GM21717 (cell line): ENCODE results near the gene RANBP17.
"Not testable (repeated sequence)": the region's sequence is repeated elsewhere in the genome, so short reads cannot be mapped to it uniquely, and the experiment has no call there.

Experiments used
- ATAC-seq: cut with Tn5 transposase; IDR thresholded peaks from one replicate; pipeline ENCODE4 v1.9.1; 2021; ENCODE audit warnings: mild to moderate bottlenecking, moderate library complexity; ENCODE audit not compliant: unreplicated experiment

Gene RANBP17

DNA sequence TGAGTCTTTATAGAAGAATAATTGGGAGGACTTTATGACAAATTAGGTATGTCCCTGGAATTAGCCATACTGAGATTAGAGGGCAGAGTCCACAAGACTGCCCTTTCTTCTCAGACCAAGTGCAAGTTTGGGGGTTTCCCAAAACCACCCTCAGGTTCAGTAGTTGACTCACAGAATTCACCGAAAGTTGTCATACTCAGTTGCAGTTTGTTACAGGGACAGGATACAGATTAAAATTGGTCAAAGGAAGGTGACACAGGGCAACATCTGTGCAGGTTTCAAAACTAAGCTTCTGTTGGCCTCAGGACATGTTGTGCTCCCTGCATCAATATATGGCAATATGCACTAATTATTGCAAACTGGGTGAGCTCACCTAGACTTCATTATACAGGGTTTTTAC, 3.8 kb downstream of the RANBP17 start:
- ATAC-seq, result peak; percentile 52

DNA sequence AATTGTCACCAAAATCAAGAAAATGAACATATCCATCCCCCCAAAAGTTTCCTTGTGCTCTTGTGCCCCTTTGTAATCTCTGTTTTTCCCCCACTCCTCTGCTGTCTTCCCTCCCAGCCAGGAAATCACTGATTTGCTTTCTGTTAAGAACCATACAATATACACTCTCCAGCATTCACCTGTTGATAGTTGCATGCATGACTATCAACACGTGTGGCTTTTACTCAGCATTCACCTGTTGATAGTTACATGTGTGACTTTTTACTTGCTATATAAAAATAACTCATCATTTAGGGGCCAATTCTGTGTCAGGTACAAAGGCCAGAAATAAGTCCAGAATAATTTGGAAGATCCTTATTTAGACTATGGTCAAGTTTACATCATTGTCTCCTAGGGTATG, 6.0 kb downstream of the RANBP17 start:
- no peak for ATAC-seq

DNA sequence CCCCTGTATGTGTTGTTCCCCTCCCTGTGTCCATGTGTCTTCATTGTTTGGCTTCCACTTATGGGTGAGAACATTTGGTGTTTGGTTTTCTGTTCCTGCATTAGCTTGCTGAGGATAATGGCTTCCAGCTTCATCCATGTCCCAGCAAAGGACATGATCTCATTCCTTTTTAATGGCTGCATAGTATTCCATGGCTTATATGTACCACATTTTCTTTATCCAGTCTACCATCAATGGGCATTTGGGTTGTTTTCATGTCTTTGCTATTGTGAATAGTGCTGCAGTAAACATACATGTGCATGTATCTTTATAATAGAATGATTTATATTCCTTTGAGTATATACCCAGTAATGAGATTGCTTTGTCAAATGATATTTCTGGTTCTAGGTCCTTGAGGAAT, 8.6 kb downstream of the RANBP17 start:
- not testable (repeated sequence) for ATAC-seq

DNA sequence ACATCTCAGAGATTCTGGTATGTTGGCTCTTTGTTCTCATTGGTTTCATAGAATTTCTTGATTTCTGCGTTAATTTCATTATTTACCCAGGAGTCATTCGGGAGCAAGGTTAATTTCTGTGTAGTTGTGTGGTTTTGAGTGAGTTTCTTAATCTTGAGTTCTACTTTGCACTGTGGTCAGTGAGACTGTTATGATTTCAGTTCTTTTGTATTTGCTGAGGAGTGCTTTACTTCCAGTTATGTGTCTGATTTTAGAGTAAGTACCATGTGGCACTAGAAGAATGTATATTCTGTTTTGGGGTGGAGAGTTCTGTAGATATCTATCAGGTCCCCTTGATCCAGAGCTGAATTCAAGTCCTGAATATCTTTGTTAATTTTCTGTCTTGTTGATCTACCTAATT, 12.2 kb downstream of the RANBP17 start:
- ATAC-seq, result no peak

DNA sequence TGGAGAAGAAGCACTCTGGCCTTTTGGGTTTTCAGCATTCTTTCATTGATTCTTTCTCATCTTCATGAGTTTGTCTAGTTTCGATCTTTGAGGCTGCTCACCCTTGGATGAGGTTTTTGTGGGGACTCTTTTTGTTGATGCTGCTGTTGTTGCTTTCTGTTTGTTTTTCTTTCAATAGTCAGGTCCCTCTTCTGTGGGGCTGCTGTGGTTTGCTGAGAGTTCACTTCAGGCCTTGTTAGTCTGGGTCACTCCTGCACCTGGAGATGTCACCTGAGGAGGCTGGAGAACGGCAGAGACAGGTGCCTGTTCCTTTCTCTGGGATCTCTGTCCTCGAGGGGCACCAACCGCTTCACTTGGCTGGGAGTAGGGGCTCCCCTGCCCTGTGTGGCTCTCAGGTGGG, 14.0 kb downstream of the RANBP17 start:
- ATAC-seq, result no peak

DNA sequence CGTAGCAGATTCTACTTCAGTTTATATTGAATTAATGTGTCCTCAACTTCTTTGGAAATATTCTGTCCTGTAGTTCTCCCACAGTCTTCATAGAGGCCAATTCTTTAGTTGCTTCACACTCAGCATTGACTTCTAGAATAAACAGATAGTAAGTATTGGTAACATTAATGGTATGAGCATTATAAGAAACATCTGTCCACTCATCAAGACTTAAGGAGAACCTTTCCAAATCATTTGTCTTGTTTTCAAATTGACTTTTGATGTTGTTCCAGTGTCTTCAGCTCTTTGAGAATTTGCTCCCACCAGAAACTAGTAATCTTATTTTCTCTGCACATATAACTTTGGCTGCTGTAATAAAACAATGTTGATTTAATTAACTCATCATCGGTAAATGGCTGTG, 18.3 kb downstream of the RANBP17 start:
- no peak for ATAC-seq

DNA sequence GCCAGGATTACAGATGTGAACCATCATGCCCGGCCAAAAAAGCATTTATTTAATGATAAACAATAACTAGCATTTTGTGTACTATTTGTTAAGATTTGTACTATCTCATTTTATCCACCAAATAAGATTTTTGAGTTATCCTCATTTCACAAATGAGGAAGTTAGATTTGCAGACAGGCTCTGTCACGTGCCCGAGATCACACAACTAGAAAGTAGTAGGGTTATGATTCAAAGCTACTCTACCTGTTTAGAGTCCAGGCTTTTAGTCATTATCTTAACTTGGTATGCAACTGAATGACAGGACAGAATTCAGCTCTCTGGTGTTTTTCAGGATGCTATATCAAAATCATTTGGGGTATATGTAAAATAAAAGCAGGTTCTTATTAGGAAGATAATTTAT, 20.5 kb downstream of the RANBP17 start:
- ATAC-seq, result no peak

DNA sequence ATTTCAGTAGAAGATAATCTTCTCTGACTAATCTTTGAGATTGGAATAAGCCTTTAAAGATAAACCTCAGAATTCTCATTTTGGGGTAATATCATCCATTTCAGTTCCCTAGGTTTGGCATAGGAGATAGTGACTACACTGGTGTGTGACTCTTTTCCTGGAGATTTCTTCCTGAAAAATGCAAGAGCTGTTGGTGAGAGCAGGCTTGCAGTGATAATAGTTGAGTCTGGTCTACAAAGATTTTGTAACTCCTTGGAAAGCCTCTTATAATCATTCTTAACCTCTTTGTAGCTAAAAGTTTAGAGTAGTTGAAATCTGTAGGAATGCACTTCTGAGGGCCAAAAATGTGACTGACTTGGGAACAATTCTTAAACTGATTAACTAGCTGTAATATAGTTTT, 23.4 kb downstream of the RANBP17 start:
- ATAC-seq, result no peak

DNA sequence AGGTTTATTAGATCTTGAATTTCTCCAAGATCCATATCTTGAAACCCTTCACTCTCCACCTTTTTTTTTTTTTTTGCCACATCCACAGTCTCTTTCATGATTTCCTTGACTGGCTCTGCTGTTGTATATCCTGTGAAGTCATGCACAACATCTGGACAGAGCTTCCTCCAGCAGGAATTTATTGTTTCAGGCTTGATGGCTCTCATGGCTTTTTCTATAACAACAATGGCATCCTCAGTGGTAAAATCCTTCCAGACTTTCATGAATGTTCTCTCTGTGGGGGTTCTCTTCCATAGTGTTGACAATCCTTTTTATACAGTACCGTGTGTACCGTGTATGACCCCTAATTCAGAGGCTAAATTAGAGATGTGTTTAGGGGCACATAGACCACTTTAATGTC, 24.0 kb downstream of the RANBP17 start:
- no peak for ATAC-seq

DNA sequence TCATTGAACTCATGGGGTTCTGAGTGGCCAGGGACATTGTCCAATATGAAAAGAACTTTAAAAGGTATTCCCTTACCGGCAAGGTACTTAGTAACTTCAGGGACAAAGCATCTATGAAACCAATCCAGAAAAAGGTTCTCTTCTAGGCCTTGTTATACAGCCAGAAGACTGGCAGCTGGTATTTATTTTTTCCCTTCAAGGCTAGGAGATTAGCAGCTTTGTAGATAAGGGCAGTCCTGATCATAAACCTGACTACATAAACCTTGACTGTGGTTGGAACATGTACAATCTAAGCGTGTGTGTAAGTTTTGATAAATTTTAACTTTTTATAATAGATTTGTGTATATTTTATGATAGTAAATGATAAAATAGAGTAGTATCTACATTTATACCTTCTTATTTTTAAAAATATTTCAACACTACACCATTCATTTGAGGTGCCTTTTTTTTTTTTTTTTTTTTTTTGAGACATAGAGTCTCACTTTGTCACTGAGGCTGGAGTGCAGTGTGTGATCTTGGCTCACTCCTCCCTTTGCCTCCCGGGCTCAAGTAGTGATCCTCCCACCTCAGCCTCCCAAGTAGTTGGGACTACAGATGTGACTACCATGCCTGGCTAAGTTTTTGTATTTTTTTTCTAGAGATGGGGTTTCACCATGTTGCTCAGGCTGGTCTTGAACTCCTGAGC, 24.5 kb downstream of the RANBP17 start:
- no peak for ATAC-seq

DNA sequence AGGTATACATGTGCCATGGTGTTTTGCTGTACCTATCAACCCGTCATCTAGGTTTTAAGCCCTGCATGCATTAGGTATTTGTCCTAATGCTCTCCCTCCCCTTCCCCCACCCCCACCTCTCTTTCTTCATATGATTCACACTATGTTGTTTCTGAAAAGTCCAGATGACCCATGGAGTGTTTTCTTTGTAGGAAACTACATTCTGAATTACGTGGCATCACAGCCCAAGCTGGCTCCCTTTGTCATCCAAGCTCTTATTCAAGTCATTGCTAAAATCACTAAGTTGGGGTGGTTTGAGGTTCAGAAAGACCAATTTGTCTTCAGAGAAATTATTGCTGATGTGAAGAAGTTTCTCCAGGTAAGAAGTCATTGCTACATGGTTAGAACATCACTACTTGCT, 30.4 kb downstream of the RANBP17 start:
- no peak for ATAC-seq

DNA sequence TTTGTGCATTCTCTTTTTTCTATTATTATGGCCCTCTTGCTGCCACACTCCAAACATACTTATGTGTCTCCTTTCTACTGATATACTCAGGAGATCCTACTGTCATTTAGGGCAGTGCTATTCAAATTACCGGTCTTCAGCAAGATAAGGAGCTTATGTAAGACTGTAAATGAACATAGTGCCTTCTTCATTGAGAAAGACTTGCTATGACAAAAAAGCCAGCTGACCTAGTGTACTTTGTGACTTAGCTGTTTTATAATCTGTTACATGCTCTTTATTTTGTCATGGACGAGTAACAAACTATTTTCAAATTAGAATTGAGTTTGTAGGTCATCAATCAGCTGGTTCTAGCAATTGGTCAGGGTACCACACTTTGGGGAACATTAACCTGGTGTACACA, 32.8 kb downstream of the RANBP17 start:
- ATAC-seq, result no peak

DNA sequence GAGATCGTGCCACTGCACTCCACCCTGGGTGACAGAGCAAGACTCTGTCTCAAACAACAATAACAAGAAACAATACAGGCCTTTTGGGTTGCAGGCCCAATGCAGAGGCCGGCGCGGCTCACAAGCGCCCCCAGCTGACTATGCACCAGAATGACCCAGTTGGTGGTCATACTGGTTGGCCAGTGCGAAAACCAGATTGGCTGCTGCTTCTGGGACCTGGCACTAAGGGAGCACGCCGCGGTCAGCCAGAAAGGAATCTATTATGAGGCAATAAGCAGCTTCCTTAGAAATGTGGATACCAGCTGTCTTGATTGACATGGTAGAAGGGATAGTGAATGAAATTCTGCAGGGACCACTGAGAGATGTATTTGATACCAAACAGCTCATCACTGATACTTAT, 35.0 kb downstream of the RANBP17 start:
- ATAC-seq, result no peak

DNA sequence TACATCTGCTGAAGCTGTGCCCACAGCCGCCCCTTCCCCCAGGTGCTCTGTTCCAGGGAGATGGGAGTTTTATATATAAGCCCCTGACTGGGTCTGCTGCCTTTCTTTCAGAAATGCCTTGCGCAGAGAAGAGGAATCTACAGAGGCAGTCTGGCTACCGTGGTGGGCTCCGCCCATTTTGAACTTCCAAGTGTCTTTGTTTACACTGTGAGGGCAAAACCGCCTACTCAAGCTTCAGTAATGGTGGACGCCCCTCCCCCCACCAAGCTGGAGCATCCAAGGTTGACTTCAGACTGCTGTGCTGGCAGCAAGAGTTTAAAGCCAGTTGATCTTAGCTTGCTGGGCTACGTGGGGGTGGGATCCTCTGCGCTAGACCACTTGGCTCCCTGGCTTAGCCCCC, 41.3 kb downstream of the RANBP17 start:
- ATAC-seq, result no peak

DNA sequence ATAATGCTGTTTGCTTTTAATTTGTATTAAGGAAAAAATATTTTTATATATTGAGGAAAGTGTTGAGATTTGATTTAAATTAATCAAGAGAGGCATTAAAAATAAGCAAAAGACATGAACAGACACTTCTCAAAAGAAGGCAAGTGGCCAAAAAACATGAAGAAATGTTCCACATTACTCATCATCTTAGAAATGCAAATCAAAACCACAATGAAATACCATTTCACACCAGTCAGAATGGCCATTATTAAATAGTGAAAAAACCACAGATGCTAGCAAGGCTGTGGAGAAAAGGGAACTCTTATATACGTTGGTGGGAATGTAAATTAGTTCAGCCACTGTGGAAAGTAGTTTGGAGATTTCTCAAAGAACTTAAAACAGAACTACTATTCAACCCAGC, 45.9 kb downstream of the RANBP17 start:
- ATAC-seq, result no peak

DNA sequence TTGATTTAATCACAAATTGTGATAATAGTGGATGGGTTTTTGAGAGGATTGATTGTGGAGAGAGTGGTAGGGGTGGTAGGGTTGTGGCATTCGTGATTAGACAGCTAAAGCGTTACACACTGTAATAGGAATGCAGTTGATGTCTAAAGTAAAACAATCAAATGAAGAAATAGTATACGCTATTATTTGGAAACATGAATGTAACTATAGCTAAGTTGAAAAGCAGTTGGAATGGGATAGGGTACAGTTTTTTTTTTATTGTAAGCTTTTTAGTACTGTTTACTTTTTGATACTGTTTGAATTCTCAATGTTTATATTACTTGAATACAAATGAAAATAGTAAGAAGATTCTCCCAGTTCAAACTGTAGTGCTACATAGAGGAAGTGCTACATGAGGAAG, 51.8 kb downstream of the RANBP17 start:
- no peak for ATAC-seq

DNA sequence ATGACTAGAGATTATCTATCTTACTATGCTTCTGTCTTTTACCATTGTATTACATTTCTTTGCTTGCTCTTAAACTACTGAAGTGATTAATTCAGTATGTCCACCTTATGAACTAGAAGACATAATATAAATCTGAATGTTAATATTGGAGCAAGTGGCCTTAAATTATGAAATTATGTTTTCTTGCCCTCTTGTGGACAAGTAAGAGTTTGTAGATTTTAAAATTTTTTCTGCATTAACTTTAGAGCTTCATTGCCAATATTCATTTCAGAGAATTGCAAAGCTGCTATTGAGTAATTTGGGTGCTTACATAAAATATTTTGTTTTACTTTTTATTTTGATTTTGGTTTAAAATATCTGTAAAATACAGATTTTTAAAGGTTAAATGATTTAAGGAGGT, 55.3 kb downstream of the RANBP17 start:
- ATAC-seq, result no peak

DNA sequence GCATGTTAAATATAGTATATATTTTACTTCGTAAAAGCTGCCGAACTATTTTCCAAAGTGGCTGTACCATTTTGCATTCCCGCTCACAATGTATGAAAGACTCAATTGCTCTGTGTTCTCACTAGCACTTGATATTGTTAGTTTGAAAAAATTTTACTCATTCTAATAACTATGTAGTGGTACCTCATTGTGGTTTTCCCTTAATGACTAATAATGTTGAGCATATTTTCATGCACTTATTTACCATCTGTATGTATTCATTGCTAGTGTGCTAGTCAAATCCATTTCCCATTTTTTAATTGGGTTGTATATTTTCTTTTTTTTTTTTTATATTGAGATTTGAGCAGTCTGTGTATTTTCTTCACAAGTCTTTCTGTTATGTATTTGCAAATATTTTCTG, 58.4 kb downstream of the RANBP17 start:
- ATAC-seq, result no peak

DNA sequence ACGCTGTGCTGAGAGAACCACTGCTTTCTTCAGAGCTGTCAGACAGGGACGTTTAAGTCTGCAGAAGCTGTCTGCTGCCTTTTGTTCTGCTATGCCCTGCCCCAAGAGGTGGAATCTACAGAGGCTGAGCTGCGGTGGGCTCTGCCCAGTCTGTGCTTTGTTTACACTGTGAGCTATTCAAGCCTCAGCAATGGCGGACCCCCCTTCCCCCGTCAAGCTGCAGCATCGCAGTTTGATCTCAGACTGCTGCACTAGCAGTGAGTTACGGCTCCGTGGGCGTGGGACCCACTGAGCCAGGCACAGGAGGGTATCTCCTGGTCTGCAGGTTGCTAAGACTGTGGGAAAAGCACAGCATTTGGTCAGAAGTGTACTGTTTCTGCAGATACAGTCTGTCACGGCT, 60.5 kb downstream of the RANBP17 start:
- ATAC-seq, result not testable (repeated sequence)

DNA sequence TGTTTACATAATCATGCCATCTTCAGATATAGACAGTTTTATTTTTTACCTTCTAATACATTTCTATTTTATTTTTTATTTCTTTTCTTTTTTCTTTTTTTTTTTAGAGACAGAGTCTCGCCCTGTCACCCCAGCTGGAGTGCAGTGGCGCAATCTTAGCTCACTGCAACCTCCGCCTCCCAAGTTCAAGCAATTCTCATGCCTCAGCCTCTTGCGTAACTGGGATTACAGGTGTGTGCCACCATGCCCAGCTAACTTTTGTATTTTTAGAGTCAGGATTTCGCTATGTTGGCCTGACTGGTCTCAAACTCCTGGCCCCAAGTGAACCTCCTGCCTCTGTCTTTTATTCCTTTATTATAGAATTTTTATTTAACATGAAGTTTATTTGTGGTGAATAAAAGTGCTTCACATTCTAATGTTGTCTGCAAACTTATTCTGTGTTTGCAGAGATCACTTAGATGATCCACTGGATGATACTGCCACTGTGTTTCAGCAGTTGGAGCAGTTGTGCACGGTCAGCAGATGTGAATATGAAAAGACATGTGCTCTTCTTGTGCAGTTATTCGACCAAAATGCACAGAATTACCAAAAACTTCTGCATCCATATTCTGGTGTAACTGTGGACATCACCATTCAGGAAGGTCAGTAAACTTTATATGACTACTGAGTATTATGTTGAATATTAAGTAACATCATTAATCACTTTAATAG, 62.2 kb downstream of the RANBP17 start:
- no peak for ATAC-seq

DNA sequence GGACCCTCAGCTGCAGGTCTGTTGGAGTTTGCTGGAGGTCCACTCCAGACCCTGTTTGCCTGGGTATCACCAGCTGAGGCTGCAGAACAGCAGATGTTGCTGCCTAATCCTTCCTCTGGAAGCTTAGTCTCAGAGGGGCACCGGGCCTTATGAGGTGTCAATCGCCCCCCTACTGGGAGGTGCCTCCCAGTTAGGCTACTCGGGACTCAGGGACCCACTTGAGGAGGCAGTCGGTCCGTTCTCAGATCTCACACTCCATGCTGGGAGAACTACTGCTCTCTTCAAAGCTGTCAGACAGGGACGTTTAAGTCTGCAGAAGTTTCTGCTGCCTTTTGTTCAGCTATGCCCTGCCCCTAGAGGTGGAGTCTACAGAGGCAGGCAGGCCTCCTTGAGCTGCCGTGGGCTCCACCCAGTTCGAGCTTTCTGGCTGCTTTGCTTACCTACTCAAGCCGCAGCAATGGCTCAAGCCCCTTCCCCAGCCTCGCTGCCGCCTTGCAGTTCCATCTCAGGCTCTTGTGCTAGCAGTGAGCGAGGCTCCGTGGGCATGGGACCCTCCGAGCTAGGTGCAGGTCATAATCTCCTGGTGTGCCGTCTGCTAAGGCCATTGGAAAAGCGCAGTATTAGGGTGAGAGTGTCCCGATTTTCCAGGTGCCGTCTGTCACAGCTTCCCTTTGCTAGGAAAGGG, 73.9 kb downstream of the RANBP17 start:
- not testable (repeated sequence) for ATAC-seq

DNA sequence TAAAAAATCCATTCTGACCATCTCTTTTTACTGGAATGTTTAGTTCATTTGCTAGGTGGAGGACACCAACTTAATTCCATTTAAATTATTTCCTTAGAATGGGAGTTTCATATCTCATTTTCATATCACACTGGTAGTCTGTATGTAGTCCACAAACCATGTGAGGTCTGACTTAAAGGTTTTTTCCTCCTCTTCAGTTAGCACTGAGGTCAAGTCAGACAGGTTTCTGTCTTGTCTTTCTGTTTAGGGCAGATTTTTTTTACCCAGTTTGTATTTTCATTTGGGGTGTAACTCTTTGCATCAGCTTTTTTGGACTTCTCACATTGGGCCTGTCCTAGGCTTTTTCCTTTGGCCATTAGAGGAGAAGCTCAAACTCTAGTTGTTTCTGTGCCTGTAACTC, 75.3 kb downstream of the RANBP17 start:
- ATAC-seq, result no peak
